CD4-positive, alpha-beta T cell treated with Interleukin-4 for 4 hours (primary cell): ENCODE results near the gene CATSPERZ.

Experiments
- DNase-seq: peaks from one replicate; pipeline ENCODE4 v3.0.0-alpha.2; 2020

The CATSPERZ gene

DNA sequence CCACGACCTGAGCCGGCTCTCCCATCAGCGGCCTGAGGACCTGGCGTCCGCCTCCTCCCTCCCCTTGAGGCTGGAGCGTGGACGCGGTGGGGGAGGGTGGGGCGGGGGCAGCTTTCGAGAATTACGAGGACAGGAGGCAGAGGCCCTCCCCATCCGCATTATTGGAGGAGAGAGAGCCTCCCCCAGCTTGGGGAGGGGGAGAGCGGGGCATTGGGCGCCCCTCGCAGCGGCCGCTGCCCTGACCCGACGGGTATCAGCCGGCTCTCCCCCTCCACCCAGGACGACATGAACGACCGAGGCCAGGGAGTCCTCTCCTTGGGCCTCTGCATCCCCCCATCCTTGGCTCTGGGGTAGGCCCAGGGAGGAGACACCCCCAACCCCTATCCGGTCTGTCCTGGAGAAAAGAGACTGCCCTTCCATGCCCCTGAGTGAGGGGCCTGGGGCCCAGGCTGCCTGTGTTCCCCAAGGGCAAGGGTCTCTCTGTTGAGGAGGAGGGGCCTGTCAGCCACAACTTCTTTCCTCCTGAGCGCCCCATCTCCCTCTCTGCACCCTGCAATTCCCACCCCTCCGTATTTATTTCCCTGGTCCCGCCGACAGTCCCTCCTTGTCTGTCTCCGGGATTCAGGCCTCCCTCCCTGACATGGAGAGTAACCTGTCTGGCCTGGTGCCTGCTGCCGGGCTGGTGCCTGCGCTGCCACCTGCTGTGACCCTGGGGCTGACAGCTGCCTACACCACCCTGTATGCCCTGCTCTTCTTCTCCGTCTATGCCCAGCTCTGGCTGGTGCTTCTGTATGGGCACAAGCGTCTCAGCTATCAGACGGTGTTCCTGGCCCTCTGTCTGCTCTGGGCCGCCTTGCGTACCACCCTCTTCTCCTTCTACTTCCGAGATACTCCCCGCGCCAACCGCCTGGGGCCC, 14.0 kb upstream of the CATSPERZ start:
- no peak for DNase-seq

DNA sequence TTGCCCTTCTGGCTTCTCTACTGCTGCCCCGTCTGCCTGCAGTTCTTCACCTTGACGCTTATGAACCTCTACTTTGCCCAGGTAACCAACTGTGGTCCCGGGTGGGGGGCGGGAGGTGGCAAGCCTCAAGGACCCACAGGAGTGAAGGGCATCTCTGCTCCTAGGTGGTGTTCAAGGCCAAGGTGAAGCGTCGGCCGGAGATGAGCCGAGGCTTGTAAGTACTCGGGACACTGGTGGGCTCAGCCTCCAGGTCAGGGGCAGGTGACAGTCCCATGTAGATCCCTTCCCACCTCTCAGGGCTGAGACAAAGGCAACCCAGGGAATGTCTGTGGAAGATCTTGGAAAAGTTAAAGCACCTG, 13.4 kb upstream of the CATSPERZ start:
- no peak for DNase-seq

DNA sequence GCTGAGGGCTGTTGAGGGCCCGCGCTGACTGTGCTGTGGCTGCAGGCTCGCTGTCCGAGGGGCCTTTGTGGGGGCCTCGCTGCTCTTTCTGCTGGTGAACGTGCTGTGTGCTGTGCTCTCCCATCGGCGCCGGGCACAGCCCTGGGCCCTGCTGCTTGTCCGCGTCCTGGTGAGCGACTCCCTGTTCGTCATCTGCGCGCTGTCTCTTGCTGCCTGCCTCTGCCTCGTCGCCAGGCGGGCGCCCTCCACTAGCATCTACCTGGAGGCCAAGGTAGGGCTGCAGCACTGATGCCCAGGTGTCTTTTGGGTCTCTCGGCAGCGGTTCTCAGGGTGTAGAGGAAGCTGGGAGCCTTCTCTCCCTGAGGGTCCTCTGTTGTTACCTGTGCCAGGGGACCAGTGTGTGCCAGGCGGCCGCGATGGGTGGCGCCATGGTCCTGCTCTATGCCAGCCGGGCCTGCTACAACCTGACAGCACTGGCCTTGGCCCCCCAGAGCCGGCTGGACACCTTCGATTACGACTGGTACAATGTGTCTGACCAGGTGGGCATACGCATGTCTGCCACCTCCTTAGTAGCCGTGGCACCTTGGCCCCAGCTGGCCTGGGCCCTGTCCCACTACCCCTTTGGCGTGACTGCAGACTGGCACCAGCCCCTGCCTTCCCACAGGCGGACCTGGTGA, 12.3 kb upstream of the CATSPERZ start:
- DNase-seq = no peak

DNA sequence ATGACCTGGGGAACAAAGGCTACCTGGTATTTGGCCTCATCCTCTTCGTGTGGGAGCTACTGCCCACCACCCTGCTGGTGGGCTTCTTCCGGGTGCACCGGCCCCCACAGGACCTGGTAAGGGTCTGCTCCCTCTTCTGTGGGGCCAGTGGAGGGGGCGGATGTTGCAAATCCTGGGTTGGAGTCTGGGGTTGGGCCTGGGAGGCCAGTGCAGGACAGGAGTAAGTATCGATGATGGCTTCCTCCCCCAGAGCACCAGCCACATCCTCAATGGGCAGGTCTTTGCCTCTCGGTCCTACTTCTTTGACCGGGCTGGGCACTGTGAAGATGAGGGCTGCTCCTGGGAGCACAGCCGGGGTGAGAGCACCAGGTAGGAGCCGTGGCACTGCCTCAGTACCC, 11.8 kb upstream of the CATSPERZ start:
- no peak for DNase-seq

DNA sequence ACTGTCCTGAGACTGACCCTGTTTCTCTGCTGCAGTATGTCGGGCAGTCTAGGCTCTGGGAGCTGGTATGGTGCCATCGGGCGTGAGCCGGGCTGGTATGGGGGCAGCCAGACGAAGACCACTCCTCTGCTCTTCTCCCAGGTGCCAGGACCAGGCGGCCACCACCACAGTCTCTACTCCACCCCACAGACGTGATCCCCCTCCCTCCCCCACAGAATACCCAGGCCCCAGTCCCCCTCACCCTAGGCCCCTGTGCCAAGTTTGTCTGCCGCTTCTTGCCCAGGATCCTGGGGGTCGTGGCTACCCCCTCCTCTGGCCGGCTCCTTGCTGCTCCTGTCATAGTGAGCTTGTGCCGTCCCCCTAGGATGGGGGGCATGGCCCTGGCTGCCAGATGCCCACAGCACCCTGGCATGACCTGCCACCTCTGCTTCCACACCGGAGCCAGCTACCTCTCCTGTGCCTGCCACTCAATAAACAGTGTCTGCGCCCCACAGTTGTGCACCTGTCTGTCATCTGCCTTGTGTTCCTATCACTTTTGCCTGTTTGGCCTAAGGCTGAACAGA, 11.1 kb upstream of the CATSPERZ start:
- DNase-seq = no peak

DNA sequence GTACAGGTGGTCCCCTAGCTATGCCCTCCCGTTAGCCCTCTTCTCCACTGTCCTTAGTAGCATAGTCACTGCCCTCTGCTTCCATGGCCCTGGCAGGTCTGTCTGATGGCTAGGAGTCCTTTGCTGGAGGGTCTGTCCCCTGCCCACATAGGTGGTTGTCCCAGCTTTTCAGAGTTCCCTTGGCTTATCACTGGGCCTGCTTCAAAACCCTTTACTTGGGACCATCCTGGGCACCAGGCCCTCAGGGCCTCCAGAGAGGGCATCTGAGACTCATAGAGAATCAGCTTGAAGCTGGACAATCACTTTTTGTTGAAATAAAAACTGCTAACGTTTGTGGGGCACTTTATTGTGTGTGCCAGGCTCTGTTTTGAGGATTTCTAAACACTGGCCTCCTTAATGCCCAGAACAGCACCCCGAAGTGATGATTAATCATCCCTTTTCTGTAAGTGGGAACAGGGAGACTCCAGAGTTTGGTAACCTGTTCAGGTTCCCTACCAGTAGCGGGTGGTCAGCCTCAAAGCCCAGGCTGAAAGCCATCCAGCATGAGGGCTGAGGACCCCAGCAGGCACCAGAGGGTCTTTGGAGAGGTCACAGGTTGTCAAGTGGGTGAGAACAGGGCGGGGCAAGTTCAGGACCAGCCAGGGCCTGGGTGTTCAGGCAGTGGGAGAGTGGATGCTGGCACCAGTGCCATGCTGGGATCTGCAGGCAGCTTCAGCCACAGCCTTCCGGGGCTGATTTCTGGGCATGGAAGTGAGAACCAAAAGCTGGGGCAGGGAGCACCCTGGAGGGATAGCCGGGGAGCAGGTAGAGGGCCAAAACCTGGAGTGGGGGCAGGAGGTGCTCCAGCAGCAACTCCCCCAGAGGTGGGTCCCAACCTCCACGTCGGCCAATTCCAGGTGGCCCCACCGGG, 9.6 kb upstream of the CATSPERZ start:
- DNase-seq = no peak

DNA sequence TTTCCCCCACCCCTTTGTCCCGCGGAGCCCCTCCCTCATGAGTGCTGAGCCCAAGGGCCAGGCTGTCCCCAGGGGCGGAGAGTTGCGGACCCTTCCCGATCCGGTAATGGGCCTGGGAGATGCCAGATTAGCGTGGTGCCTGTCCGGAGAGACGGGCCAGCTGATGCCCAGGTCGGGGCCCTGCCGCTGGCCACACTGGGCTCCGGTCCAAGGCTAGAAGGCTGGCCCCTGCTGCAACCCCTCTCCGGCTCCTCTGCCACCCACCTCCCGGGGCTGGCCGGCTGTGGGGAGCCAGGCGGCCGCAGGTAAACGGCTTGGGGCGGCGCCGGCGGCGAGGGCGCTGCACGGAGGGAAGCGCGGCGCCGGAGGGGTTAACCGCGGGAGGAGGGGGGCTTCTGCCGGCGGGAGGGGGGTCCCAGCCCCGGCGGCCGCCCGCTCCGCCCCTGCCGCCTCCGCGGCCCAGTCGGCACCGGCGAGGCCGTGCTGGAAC, 8.9 kb upstream of the CATSPERZ start, which contains the start of gene KCNK4:
TSS of gene KCNK4 (plus strand) at position 41 of the 490 bp plus-strand sequence. CDS start 1,717 bp downstream, outside the sequence.
- no peak for DNase-seq

DNA sequence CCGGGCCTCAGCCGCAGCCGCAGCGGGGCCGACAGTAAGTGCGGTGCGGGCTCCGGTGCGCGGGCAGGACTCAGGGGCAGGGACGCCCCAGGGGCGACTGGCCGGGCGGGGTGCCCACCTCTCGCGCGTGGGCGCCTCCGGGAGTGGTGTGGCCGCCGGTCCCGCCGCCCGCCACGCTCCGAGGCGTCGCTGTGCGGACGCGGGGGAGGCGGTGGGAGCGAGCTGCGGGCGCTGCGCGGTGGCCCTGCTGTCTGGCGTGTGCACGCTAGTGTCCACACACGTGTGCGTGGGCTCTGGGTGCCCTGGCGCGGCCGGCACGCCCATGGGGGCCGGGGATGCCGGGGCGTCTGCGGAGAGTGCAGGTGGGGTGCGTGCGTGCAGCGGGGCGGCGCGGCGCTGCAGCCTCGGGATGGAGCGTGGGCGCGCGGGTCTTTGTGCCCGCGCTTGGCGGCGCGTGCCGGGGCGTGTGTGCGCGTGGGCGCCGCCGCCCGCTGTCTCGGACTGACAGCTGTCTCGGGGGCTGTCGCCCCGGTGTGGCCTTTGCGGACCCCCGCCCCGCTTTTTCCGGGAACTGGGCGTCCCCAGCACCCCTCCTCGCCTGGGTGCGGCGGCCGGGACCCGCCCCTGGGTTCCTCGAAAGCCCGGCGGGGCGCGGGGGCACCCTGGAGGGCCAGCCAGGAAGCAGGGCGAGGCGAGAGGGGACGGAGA, 8.3 kb upstream of the CATSPERZ start:
- no peak for DNase-seq

DNA sequence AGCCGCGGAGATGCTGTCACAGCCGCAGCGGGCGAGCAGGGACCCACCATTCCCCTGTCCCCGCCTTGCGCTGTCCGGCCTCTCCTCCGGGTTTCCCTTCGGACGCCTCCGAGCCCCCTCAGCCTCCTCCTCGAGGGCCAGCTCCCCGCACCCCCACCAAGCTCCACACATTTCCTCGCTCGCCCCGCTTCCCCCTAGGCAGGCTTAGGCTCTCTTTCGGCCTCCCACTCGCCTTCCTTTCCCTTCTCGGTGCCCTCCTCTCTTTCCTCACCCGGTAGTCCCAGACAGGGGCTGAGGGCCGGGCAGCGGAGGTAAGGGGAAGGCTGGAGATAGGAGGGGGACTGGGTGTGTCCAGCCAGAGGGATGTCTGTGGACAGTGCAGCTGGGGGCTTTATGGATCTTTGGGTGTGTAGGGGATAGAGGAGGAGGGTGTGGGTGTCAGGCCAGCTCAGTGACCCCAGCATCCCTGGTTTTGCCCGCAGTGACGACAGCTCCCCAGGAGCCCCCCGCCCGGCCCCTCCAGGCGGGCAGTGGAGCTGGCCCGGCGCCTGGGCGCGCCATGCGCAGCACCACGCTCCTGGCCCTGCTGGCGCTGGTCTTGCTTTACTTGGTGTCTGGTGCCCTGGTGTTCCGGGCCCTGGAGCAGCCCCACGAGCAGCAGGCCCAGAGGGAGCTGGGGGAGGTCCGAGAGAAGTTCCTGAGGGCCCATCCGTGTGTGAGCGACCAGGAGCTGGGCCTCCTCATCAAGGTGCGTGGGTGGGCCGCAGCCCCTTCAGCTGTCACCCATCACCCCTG, 7.5 kb upstream of the CATSPERZ start:
- DNase-seq = no peak

DNA sequence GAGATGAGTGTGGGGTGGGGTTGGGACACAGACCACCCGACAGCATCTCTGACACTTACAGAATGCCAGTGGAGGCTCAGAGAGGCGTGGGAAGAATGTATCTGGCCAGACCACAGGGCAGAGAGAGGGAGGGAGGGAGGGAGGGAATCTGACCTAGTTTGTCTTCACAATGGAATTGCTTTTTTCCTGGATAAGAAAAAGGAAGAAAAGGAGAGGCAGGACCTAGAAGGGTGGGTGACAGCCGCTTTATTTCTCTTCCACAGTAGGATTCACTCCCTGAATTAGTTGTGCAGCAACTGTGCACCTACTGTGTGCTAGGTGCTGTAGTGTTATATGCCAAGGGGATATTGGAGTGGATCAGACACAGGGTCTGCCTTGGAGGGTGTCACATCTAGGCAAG, 5.4 kb upstream of the CATSPERZ start:
- no peak for DNase-seq

DNA sequence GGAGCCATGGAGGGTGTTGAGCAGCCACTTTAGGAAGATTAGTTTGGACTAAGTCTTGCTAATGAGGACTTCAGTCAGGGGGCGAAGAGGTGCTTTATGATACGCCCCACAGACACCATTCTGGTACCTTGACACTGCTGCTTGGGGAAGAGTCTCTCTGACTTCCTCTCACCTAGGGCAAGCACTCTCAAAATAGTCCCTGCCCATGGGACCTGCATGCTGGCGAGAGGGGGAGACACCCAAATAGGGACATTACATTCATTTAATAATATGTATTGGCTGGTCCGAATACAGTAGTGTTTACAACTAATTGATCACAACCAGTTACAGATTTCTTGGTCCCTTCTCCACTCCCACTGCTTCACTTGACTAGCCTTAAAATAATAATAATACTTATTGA, 4.4 kb upstream of the CATSPERZ start:
- DNase-seq = no peak

DNA sequence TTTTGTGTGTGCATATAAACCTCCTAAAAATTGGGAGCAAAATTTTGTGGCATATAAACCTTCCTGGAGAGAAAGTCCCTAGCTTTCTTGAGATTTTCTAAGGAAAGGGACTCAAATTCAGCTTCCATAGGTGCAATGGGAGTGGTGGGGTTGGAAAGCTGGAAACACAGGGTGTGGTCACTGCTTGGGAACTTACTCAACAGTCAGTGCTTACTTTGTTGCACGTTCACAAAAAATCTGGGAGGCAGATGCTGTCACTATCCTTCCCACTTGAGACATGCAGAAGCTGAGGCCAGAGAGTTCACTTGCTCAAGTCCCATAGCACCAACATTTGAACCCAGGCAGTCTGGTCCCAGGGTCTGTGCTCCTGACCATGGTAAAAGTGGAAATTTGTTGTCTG, 3.9 kb upstream of the CATSPERZ start:
- no peak for DNase-seq

DNA sequence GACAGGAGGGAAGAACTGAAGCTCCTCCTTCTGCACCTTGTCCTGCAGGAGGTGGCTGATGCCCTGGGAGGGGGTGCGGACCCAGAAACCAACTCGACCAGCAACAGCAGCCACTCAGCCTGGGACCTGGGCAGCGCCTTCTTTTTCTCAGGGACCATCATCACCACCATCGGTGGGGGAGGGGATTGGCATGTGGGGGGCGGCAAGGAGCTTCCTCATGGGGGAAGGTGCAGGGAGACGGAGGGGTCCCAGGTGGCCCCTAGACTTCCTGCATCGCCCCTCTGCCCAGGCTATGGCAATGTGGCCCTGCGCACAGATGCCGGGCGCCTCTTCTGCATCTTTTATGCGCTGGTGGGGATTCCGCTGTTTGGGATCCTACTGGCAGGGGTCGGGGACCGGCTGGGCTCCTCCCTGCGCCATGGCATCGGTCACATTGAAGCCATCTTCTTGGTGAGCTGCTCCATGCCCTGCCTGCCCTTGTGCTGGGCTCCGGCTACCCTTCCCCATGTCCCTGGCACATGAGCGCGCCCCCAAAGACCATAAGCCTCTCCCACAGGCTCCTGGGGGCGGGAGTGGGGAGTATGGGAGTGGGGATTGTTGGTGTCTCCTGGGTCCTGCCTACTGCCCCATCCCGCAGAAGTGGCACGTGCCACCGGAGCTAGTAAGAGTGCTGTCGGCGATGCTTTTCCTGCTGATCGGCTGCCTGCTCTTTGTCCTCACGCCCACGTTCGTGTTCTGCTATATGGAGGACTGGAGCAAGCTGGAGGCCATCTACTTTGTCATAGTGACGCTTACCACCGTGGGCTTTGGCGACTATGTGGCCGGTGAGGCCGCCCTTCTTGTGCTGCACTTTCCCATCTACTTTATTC, 3.1 kb upstream of the CATSPERZ start:
- no peak for DNase-seq

DNA sequence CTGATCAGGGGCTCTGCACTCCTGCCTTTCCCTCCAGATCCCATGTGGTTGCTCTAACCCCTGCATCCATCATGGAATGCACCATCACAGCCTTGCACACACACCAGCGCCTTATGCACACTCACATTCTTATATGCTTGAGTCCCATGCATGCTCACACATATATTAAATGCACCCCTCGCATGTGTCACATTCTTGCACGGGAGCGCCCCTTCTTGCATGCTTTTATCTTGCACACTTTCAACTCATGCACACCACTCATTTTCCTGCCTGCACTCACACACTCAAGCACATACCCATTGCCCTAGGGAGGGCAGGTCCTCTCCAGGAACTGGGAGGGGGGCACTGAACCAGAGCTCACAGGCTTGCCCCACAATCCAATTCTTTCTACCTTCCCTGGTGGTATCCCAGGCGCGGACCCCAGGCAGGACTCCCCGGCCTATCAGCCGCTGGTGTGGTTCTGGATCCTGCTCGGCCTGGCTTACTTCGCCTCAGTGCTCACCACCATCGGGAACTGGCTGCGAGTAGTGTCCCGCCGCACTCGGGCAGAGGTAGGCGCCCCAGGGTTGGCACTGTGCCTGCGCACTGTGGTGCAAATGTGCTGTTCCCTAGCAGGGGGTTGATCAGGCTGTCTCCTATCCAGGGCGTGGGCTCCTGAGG, 2.3 kb upstream of the CATSPERZ start:
- no peak for DNase-seq

DNA sequence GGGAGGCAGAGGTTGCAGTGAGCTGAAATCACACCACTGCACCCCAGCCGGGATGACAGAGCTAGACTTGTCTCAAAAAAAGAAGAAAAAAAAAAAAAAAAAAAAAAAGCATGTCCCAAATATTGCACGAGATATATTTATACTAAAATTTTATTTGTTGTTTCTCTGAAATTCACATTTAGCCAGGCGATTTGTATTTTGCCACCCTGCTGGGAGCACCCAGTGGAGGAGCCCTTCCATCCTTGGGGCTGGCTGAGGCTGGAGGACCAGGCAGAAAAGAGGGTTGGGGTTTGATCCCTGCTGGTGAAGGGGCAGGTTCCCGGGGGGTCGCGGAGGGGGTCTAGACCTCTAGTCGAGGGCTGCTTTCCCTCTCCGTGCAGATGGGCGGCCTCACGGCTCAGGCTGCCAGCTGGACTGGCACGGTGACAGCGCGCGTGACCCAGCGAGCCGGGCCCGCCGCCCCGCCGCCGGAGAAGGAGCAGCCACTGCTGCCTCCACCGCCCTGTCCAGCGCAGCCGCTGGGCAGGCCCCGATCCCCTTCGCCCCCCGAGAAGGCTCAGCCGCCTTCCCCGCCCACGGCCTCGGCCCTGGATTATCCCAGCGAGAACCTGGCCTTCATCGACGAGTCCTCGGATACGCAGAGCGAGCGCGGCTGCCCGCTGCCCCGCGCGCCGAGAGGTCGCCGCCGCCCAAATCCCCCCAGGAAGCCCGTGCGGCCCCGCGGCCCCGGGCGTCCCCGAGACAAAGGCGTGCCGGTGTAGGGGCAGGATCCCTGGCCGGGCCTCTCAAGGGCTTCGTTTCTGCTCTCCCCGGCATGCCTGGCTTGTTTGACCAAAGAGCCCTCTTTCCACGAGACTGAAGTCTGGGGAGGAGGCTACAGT, 952 bp upstream of the CATSPERZ start:
- no peak for DNase-seq

DNA sequence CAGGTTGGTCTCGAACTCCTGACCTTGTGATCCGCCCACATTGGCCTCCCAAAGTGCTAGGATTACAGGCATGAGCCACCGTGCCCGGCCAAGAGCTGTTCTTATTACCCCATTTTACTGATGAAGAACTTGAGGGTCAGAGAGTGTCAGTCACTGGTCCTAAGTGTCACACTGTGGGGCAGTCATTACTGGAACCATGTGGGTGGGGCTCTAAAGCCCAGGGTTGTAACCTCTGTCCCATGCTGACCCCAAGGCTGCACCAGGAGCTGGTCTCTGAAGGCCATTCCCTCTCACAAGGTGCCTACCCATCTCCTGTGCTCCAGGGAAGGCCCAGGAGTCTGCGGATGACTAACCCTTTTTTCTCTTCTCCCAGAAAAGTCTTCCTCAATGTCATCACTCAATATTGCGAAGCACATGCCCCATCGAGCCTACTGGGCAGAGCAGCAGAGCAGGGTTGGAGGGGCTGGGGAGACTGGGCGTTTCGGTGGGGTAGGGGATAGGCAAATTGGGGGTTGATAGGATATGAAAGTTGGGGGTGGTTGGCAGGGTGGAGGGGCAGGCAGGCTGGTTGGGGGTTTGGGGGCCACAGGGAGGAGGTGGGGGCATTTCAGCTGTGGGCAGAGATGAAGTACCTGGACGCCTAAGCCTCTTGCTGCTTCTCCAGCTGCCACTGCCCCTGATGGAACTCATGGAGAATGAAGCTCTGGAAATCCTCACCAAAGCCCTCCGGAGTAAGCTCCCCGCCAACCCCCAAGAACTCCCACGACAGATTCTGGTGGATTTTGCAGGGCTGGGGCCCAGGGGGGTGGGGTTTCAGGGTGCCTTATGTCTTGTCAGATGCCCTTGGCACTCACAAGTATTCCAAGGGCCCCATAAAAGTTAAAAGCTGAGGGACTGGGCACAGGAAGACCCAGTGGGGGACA, 3.2 kb downstream of the CATSPERZ start:
- DNase-seq = no peak

DNA sequence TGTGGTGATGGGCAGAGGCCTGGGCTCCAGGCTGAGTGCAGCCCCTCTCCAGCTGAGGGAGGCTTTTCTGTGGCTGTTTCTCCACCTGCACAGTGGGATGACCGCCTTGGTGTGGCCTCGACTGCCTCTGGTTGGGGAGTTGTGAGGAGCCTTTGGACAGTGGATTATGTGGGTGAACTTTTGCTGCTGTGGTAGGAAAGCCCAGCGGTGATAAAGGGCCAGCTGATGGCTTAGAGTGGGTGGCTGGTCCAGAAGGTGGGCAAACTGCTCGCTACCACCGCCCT, 3.8 kb downstream of the CATSPERZ start:
- DNase-seq = no peak
